ENCODE results near the gene LY86. TPM values are rescaled to one million over a fixed set of nuclear protein-coding genes. Genes with fewer than 3 reads are reported as not detected.

The LY86 gene
- total and polyA plus RNA-seq, 7 experiments from 2014 or later = 1.5 to 19.6 (median 5.4) TPM

GRCh38 chr6:6616656-6617055 is 28.1 kb downstream of the LY86 start:
- H3K27ac ChIP-seq (ENCODE audit: low read depth, low read length) = peak overlapping the region; percentile 90
- no peaks in the 10 kb centered on the region for H3K27me3 ChIP-seq (ENCODE audit: control insufficient read depth in 2 of 2, insufficient read depth in 2 of 2, low read length in 2 of 2)
- H3K4me1 ChIP-seq (ENCODE audit: control insufficient read depth in 2 of 2, insufficient read depth in 2 of 2, low read length in 2 of 2) = peaks cover 28 to 45% of the 10 kb centered on the region in 2 donors
- peaks cover 0 to 8% (median 0%) of the 10 kb centered on the region in 11 donors for H3K9me3 Mint-ChIP-seq
- intact Hi-C loops (cut with micrococcal nuclease) = no loop called here
- H3K36me3 ChIP-seq (ENCODE audit: control insufficient read depth in 2 of 3, insufficient read depth in 3 of 3, low read length in 3 of 3) = no peaks in the 10 kb centered on the region
- H3K9me3 ChIP-seq (ENCODE audit: control insufficient read depth in 2 of 3, low read length in 3 of 3) = no peaks in the 10 kb centered on the region
- peak overlapping the region in 8 of 10 donors; percentile 1 to 75 (median 37) for H3K4me3 Mint-ChIP-seq
- peaks cover 0 to 44% (median 0%) of the 10 kb centered on the region in 5 donors for H3K36me3 Mint-ChIP-seq
- DNase-seq (peak in 3 of 9 donors; percentile 27 to 50 (median 37)), ATAC-seq (no peak)
- POLR2A ChIA-PET = no interaction called here
- H3K27me3 Mint-ChIP-seq = no peaks in the 10 kb centered on the region
- H3K4me3 ChIP-seq (ENCODE audit: low read length) = no peak overlapping the region
- CTCF ChIA-PET = no interaction called here
- H3K4me1 Mint-ChIP-seq = peaks cover 29 to 92% (median 75%) of the 10 kb centered on the region in 7 donors
- peak overlapping the region; percentile 53 to 100 (median 97) for H3K27ac Mint-ChIP-seq

- Histone ChIP-seq H3K27ac (ENCODE audit: low read depth, low read length) (no peak overlapping the region), H3K9me3 (ENCODE audit: control insufficient read depth in 2 of 3, low read length in 3 of 3) (no peaks in the 10 kb centered on the region), H3K27me3 (ENCODE audit: control insufficient read depth in 2 of 2, insufficient read depth in 2 of 2, low read length in 2 of 2) (no peaks in the 10 kb centered on the region), H3K4me1 (ENCODE audit: control insufficient read depth in 2 of 2, insufficient read depth in 2 of 2, low read length in 2 of 2) (peaks cover 12 to 21% of the 10 kb centered on the region in 2 donors), H3K36me3 (ENCODE audit: control insufficient read depth in 2 of 3, insufficient read depth in 3 of 3, low read length in 3 of 3) (no peaks in the 10 kb centered on the region), H3K4me3 (ENCODE audit: low read length) (no peak overlapping the region)
- Mint-ChIP-seq H3K4me3 (peak overlapping the region in 2 of 10 donors; percentile 4 to 21), H3K9me3 (peaks cover 0 to 5% (median 0%) of the 10 kb centered on the region in 11 donors), H3K36me3 (peaks cover 0 to 42% (median 0%) of the 10 kb centered on the region in 5 donors), H3K27ac (peak overlapping the region in 5 of 9 donors; percentile 2 to 29 (median 23)), H3K4me1 (peaks cover 22 to 75% (median 62%) of the 10 kb centered on the region in 7 donors), H3K27me3 (no peaks in the 10 kb centered on the region)
- ATAC-seq (no peak), DNase-seq (no peak)
- intact Hi-C loops (cut with micrococcal nuclease) = no loop called here
- CTCF ChIA-PET = interaction anchor here (1.1 kb wide), 1 partner anchor 61 kb away, joined by 3 read pairs; no protein-coding TSS in a partner anchor
- POLR2A ChIA-PET = interaction anchor here (1.6 kb wide), 1 partner anchor 8 kb away, joined by 7 read pairs; no protein-coding TSS in a partner anchor
Observed at GRCh38 chr6:6619021-6619794, 30.7 kb downstream of the LY86 start.

GRCh38 chr6:6620766-6621425 is 32.4 kb downstream of the LY86 start:
- Histone ChIP-seq H3K36me3 (ENCODE audit: control insufficient read depth in 2 of 3, insufficient read depth in 3 of 3, low read length in 3 of 3) (no peaks in the 10 kb centered on the region), H3K4me3 (ENCODE audit: low read length) (no peak overlapping the region), H3K27me3 (ENCODE audit: control insufficient read depth in 2 of 2, insufficient read depth in 2 of 2, low read length in 2 of 2) (no peaks in the 10 kb centered on the region), H3K4me1 (ENCODE audit: control insufficient read depth in 2 of 2, insufficient read depth in 2 of 2, low read length in 2 of 2) (peaks cover 0 to 12% of the 10 kb centered on the region in 2 donors), H3K27ac (ENCODE audit: low read depth, low read length) (no peak overlapping the region), H3K9me3 (ENCODE audit: control insufficient read depth in 2 of 3, low read length in 3 of 3) (no peaks in the 10 kb centered on the region)
- intact Hi-C loops (cut with micrococcal nuclease) = no loop called here
- H3K36me3 Mint-ChIP-seq = peaks cover 0 to 49% (median 0%) of the 10 kb centered on the region in 5 donors
- no peak overlapping the region for H3K4me3 Mint-ChIP-seq
- no peak for ATAC-seq
- peaks cover 0 to 5% (median 0%) of the 10 kb centered on the region in 11 donors for H3K9me3 Mint-ChIP-seq
- DNase-seq = no peak
- peaks cover 15 to 67% (median 54%) of the 10 kb centered on the region in 7 donors for H3K4me1 Mint-ChIP-seq
- POLR2A ChIA-PET = interaction anchor here (0.7 to 1.0 kb wide), 2 partner anchors 38 to 1359 kb away, joined by 3 read pairs; no protein-coding TSS in a partner anchor
- peak overlapping the region in 3 of 9 donors; percentile 52 to 79 (median 53) for H3K27ac Mint-ChIP-seq
- no peaks in the 10 kb centered on the region for H3K27me3 Mint-ChIP-seq
- CTCF ChIA-PET = no interaction called here

GRCh38 chr6:6622501-6622900 is 34.0 kb downstream of the LY86 start:
- POLR2A ChIA-PET = interaction anchor here (1.0 to 1.1 kb wide), 2 partner anchors 8 kb away, joined by 3 to 9 read pairs; no protein-coding TSS in a partner anchor
- H3K4me3 ChIP-seq (ENCODE audit: low read length) = no peak overlapping the region
- DNase-seq = no peak

GRCh38 chr6:6623553-6623952 is 35.0 kb downstream of the LY86 start:
- Histone ChIP-seq H3K9me3 (ENCODE audit: control insufficient read depth in 2 of 3, low read length in 3 of 3) (no peaks in the 10 kb centered on the region), H3K27ac (ENCODE audit: low read depth, low read length) (no peak overlapping the region), H3K4me3 (ENCODE audit: low read length) (no peak overlapping the region), H3K36me3 (ENCODE audit: control insufficient read depth in 2 of 3, insufficient read depth in 3 of 3, low read length in 3 of 3) (no peaks in the 10 kb centered on the region), H3K4me1 (ENCODE audit: control insufficient read depth in 2 of 2, insufficient read depth in 2 of 2, low read length in 2 of 2) (no peaks in the 10 kb centered on the region), H3K27me3 (ENCODE audit: control insufficient read depth in 2 of 2, insufficient read depth in 2 of 2, low read length in 2 of 2) (no peaks in the 10 kb centered on the region)
- POLR2A ChIA-PET = interaction anchor here (0.7 to 1.1 kb wide), 2 partner anchors 9 to 19 kb away, joined by 4 to 9 read pairs; no protein-coding TSS in a partner anchor
- no peak overlapping the region for H3K4me3 Mint-ChIP-seq
- H3K4me1 Mint-ChIP-seq = peaks cover 10 to 52% (median 43%) of the 10 kb centered on the region in 7 donors
- H3K36me3 Mint-ChIP-seq = peaks cover 0 to 40% (median 4%) of the 10 kb centered on the region in 5 donors
- no peak for ATAC-seq
- intact Hi-C loops (cut with micrococcal nuclease) = no loop called here
- no peak for DNase-seq
- peaks cover 0 to 3% (median 0%) of the 10 kb centered on the region in 5 donors for H3K27me3 Mint-ChIP-seq
- CTCF ChIA-PET = no interaction called here
- H3K9me3 Mint-ChIP-seq = peaks cover 0 to 5% (median 0%) of the 10 kb centered on the region in 11 donors
- H3K27ac Mint-ChIP-seq = peak overlapping the region in 2 of 9 donors; percentile 16 to 55

More at GRCh38 chr6:6622501-6622900, 34.0 kb downstream of the LY86 start:
- Histone ChIP-seq H3K27me3 (ENCODE audit: control insufficient read depth in 2 of 2, insufficient read depth in 2 of 2, low read length in 2 of 2) (no peaks in the 10 kb centered on the region), H3K9me3 (ENCODE audit: control insufficient read depth in 2 of 3, low read length in 3 of 3) (no peaks in the 10 kb centered on the region), H3K27ac (ENCODE audit: low read depth, low read length) (no peak overlapping the region), H3K36me3 (ENCODE audit: control insufficient read depth in 2 of 3, insufficient read depth in 3 of 3, low read length in 3 of 3) (no peaks in the 10 kb centered on the region), H3K4me1 (ENCODE audit: control insufficient read depth in 2 of 2, insufficient read depth in 2 of 2, low read length in 2 of 2) (no peaks in the 10 kb centered on the region)
- peaks cover 10 to 54% (median 47%) of the 10 kb centered on the region in 7 donors for H3K4me1 Mint-ChIP-seq
- CTCF ChIA-PET = interaction anchor here (0.6 kb wide), 1 partner anchor 102 kb away, joined by 6 read pairs; no protein-coding TSS in a partner anchor
- no peak overlapping the region for H3K27ac Mint-ChIP-seq
- intact Hi-C loops (cut with micrococcal nuclease) = no loop called here
- H3K4me3 Mint-ChIP-seq = no peak overlapping the region
- H3K9me3 Mint-ChIP-seq = peaks cover 0 to 5% (median 0%) of the 10 kb centered on the region in 11 donors
- H3K27me3 Mint-ChIP-seq = no peaks in the 10 kb centered on the region
- ATAC-seq = no peak
- peaks cover 0 to 40% (median 4%) of the 10 kb centered on the region in 5 donors for H3K36me3 Mint-ChIP-seq

- ATAC-seq (no peak), DNase-seq (no peak)
- Mint-ChIP-seq H3K9me3 (peaks cover 0 to 5% (median 0%) of the 10 kb centered on the region in 11 donors), H3K27ac (peak overlapping the region in 1 of 9 donors; percentile 16), H3K36me3 (peaks cover 0 to 40% (median 4%) of the 10 kb centered on the region in 5 donors), H3K4me3 (no peak overlapping the region), H3K4me1 (peaks cover 8 to 44% (median 35%) of the 10 kb centered on the region in 7 donors), H3K27me3 (peaks cover 0 to 5% (median 0%) of the 10 kb centered on the region in 5 donors)
- no peaks in the 10 kb centered on the region for H3K9me3 ChIP-seq (ENCODE audit: control insufficient read depth in 2 of 3, low read length in 3 of 3)
- intact Hi-C loops (cut with micrococcal nuclease) = loop anchor here in 1 of 2 donors (2.0 kb wide), 1 partner anchor 20 kb away; no protein-coding TSS in a partner anchor
- no peak overlapping the region for H3K27ac ChIP-seq (ENCODE audit: low read depth, low read length)
- H3K36me3 ChIP-seq (ENCODE audit: control insufficient read depth in 2 of 3, insufficient read depth in 3 of 3, low read length in 3 of 3) = no peaks in the 10 kb centered on the region
- H3K4me1 ChIP-seq (ENCODE audit: control insufficient read depth in 2 of 2, insufficient read depth in 2 of 2, low read length in 2 of 2) = no peaks in the 10 kb centered on the region
- ChIA-PET POLR2A (interaction anchor here (1.1 kb wide), 1 partner anchor 13 kb away, joined by 3 read pairs; no protein-coding TSS in a partner anchor), CTCF (no interaction called here)
- H3K4me3 ChIP-seq (ENCODE audit: low read length) = no peak overlapping the region
- no peaks in the 10 kb centered on the region for H3K27me3 ChIP-seq (ENCODE audit: control insufficient read depth in 2 of 2, insufficient read depth in 2 of 2, low read length in 2 of 2)
Observed at GRCh38 chr6:6624269-6624990, 35.9 kb downstream of the LY86 start.

All from naive thymus-derived CD4-positive, alpha-beta T cell (primary cell).